NCI-H510A treated with DMSO at 0.1 percent for 48 hours (cell line): ENCODE results near the gene MMS19.
"Not testable (repeated sequence)": the region's sequence is repeated elsewhere in the genome, so short reads cannot be mapped to it uniquely, and the experiment has no call there.

Experiments
- DNase-seq: peaks from one replicate; lab custom pipeline; 2025; lab: John Stamatoyannopoulos, UW

MMS19 gene

DNA sequence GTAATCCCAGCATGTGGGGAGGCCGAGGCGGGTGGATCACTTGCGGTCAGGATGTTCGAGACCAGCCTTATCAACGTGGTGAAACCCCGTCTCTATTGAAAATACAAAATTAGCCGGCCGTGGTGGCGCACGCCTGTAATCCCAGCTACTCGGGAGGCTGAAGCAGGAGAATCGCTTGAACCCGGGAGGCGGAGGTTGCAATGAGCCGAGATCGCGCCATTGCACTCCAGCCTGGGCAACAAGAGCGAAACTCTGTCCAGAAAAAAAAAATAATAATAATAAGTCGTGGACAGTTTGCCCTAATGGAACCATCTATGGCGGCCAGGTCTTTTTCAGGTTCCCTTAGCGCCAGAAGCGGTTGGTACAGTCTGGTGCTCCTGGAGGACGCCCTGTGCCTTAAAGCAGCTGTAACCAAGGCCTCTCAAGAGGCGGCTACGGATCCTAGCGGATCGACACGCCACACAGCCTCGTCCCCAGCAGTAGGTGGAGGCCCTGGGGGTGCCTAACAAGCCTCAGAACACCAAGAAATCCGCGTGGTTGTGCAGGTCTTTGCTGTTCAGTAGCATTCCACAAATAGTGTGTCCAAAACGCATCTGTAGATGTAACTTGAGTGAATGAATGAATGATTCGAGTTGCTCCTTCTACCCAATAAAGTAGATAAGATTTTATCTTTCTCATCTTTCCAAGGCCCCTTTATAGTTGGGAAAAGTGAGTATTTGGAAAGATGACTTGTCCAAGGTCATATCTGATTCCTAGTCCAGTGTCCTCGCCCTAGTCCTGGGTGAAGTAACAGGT lies 71.2 kb downstream of the MMS19 start:
- DNase-seq, result no peak

DNA sequence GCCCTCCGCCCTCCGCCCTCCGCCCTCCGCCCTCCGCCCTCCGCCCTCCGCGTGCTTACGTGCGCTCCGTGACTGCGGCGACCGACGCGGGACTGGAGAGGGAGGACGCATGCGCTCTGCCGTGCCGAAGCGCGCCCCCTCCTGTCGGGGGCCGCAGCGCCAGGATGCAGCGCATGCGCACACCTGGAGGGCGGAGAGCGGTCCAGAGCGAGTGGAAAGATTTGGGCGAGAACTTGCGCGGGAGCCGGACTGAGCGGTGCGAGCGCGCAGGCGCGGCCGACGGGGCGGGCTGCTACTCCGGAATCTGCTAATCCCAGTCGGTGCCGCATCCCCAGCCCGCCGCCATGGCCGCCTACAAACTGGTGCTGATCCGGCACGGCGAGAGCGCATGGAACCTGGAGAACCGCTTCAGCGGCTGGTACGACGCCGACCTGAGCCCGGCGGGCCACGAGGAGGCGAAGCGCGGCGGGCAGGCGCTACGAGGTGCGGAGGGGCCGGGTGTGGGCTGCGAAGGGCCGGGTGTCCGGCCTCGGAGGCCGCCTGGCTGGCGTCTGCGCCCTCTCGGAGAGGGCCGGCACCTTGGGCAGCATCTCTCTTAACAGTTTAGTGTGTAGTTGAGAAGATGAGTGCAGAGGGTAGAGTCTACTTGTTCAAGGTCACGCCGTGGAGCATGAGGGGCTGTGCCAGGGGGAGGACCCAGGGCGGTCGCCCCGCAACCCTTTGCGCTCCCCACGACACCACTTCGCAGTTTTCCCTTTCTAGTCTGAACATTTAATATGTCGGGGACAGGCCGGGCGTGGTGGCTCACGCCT lies 72.1 kb downstream of the MMS19 start, which contains the start of gene PGAM1:
TSS of gene PGAM1 (plus strand) at position 228 of the 812 bp plus-strand sequence. CDS start at position 345, 117 bp downstream.
- DNase-seq, result peak; percentile 92

GRCh38 chr10:97423757-97424098 lies 74.5 kb downstream of the MMS19 start:
- not testable (repeated sequence) for DNase-seq

- DNase-seq, result no peak
Measured at GRCh38 chr10:97416565-97416964, 81.7 kb downstream of the MMS19 start.

GRCh38 chr10:97412891-97413304 lies 85.3 kb downstream of the MMS19 start:
- DNase-seq, result no peak

GRCh38 chr10:97411406-97411805 lies 86.8 kb downstream of the MMS19 start:
- DNase-seq, result no peak

- DNase-seq, result no peak
Measured at GRCh38 chr10:97408496-97408992, 89.7 kb downstream of the MMS19 start.
